HFF-Myc (cell line): ENCODE results near the gene HTR3A.

Source experiments
- DNase-seq: peaks from one replicate; pipeline ENCODE4 v3.0.0-alpha.2; 2011; ENCODE audit warnings: low read depth; ENCODE audit errors: extremely low read depth
- H3K4me3 ChIP-seq: replicated peaks from 2 replicates; pipeline ENCODE4 v1.5.1; 2011; ENCODE audit warnings: low read depth, mild to moderate bottlenecking, control low read depth, low read length
- CTCF ChIP-seq: IDR thresholded peaks from 2 replicates; pipeline ENCODE4 v1.5.1; 2012; ENCODE audit warnings: mild to moderate bottlenecking, low read depth, low read length, control low read depth; ENCODE audit errors: missing control alignments

HTR3A gene

GRCh38 chr11:113989916-113990315 lies 15.0 kb downstream of the HTR3A start:
- no peak for DNase-seq
- no peak for TF ChIP-seq CTCF
- H3K4me3 ChIP-seq: no peak overlapping the region

- TF ChIP-seq CTCF: no peak
These were observed 16.3 kb downstream of the HTR3A start for GRCh38 chr11:113991170-113991569.

GRCh38 chr11:113991718-113992458 lies 17.0 kb downstream of the HTR3A start:
- no peak for TF ChIP-seq CTCF
- H3K4me3 ChIP-seq: no peak overlapping the region
- no peak for DNase-seq

More at GRCh38 chr11:113991170-113991569, 16.3 kb downstream of the HTR3A start:
- no peak overlapping the region for H3K4me3 ChIP-seq
- DNase-seq: no peak

- TF ChIP-seq CTCF: no peak
- no peak overlapping the region for H3K4me3 ChIP-seq
- DNase-seq: no peak
These were observed 17.7 kb downstream of the HTR3A start for GRCh38 chr11:113992459-113993110.

- no peak for DNase-seq
- TF ChIP-seq CTCF: peak; percentile 64
- no peak overlapping the region for H3K4me3 ChIP-seq
These were observed 19.4 kb downstream of the HTR3A start for GRCh38 chr11:113994077-113994954.

- no peak overlapping the region for H3K4me3 ChIP-seq
- no peak for TF ChIP-seq CTCF
- DNase-seq: no peak
These were observed 22.6 kb downstream of the HTR3A start for GRCh38 chr11:113997473-113997872.
